Endothelial cell of umbilical vein (primary cell): ENCODE results near the gene MMD. TPM values are rescaled to one million over a fixed set of nuclear protein-coding genes. Genes with fewer than 3 reads are reported as not detected.
A peak's percentile ranks its signal among the peaks of the same experiment; 100 is the strongest.

Experiments used
- BruUV-seq: library from RNA; stranded (reverse); fragments of 400-500 nt; replicated peaks from 2 replicates; lab custom pipeline; 2021; lab: Mats Ljungman, UMichigan
- CTCF ChIA-PET: fragments of 300-600, 350-600 bp; sonication (Branson Sonifier 250); formaldehyde crosslinking; loops from one replicate; lab custom pipeline; 2021; ENCODE audit warnings: antibody characterized with exemption, inconsistent platforms; lab: Charles Lee
- POLR2A ChIA-PET: fragments of 300-600, 350-600 bp; sonication (Branson Sonifier 250); formaldehyde crosslinking; loops from one replicate; lab custom pipeline; 2021; ENCODE audit warnings: antibody characterized with exemption, inconsistent platforms; lab: Charles Lee
- DNase-seq: peaks from one replicate; pipeline ENCODE4 v3.0.0-alpha.2; 2011; ENCODE audit warnings: low read depth, low spot score
- FAIRE-seq: peaks from 2 replicates; lab custom pipeline; 2011; peaks lifted over from hg19 to GRCh38; lab: Jason Lieb, UNC
- H2AFZ ChIP-seq: 2 replicates; pipeline ENCODE4 v1.6.0; 2012; ENCODE audit warnings: low read depth, low read length, control low read depth, inconsistent platforms
- H3K27ac ChIP-seq: 2 replicates; pipeline ENCODE4 v1.5.1; 2011; ENCODE audit warnings: low read depth, mild to moderate bottlenecking, control low read depth, low read length, moderate library complexity; ENCODE audit not compliant: insufficient read depth
- H3K27me3 ChIP-seq, 2 experiments: 2 replicates each; pipeline versions ENCODE4 v1.6.0 to v1.6.1; 2011; ENCODE audit warnings: low read length in 2 of 2, mixed read lengths in 1 of 2; ENCODE audit not compliant: control insufficient read depth in 2 of 2, insufficient read depth in 2 of 2
- H3K36me3 ChIP-seq, 2 experiments: 2 replicates in 1 of 2; 3 replicates in 1 of 2; pipeline ENCODE4 v1.5.1; 2011; ENCODE audit warnings: low read length in 2 of 2, mild to moderate bottlenecking in 1 of 2, moderate library complexity in 1 of 2; ENCODE audit not compliant: control insufficient read depth in 2 of 2, insufficient read depth in 2 of 2; ENCODE audit errors: extremely low read depth in 1 of 2
- H3K4me1 ChIP-seq: 3 replicates; pipeline ENCODE4 v1.5.1; 2011; ENCODE audit warnings: mild to moderate bottlenecking, low read length; ENCODE audit not compliant: control insufficient read depth, insufficient read depth; ENCODE audit errors: extremely low read depth
- H3K4me2 ChIP-seq: 2 replicates; pipeline ENCODE4 v1.6.1; 2011; ENCODE audit warnings: low read length, control low read depth, mixed read lengths; ENCODE audit not compliant: insufficient read depth
- H3K4me3 ChIP-seq, 3 experiments: fragments of 200-600 bp in 1 of 3; sonication (generic), shearing (Covaris generic) in 1 of 3; replicated peaks in 1 of 3; 2 replicates each; pipeline ENCODE4 v1.5.1; 2011 to 2016; ENCODE audit warnings: control low read depth in 3 of 3, low read length in 3 of 3, mild to moderate bottlenecking in 2 of 3, inconsistent platforms in 1 of 3, low read depth in 1 of 3, moderate library complexity in 1 of 3; ENCODE audit not compliant: insufficient read depth in 1 of 3
- H3K79me2 ChIP-seq: 2 replicates; pipeline ENCODE4 v1.6.0; 2012; ENCODE audit warnings: low read length, inconsistent platforms; ENCODE audit not compliant: control insufficient read depth, insufficient read depth
- H3K9ac ChIP-seq: replicated peaks from 2 replicates; pipeline ENCODE3; 2011; ENCODE audit warnings: low read length, control low read depth; ENCODE audit not compliant: insufficient read depth; ENCODE audit errors: extremely low read depth
- H3K9me1 ChIP-seq: replicated peaks from 3 replicates; pipeline ENCODE4 v1.6.0; 2011; ENCODE audit warnings: mild to moderate bottlenecking, low read length; ENCODE audit not compliant: control insufficient read depth, insufficient read depth; ENCODE audit errors: extremely low read depth
- H3K9me3 ChIP-seq: replicated peaks from 2 replicates; pipeline ENCODE4 v1.5.1; 2012; ENCODE audit warnings: low read length, inconsistent platforms; ENCODE audit not compliant: control insufficient read depth, insufficient read depth
- H4K20me1 ChIP-seq: replicated peaks from 2 replicates; pipeline ENCODE3; 2011; ENCODE audit warnings: mild to moderate bottlenecking, low read length; ENCODE audit not compliant: control insufficient read depth, insufficient read depth; ENCODE audit errors: extremely low read depth
- CTCF ChIP-seq, 2 donors: IDR thresholded peaks; 1 replicate in 1 of 2; 2 replicates in 1 of 2; pipeline ENCODE4 v1.5.1; 2011; ENCODE audit warnings: low read length in 2 of 2, mild to moderate bottlenecking in 2 of 2, moderate library complexity in 2 of 2, control low read depth in 1 of 2, inconsistent platforms in 1 of 2, low read depth in 1 of 2; ENCODE audit not compliant: insufficient read depth in 1 of 2; ENCODE audit errors: extremely low read depth in 1 of 2
- EZH2 ChIP-seq: IDR thresholded peaks from 2 replicates; pipeline ENCODE4 v1.6.1; 2012; ENCODE audit warnings: borderline replicate concordance, low read depth, mild to moderate bottlenecking, moderate library complexity, low read length, inconsistent platforms; ENCODE audit not compliant: severe bottlenecking
- FOS ChIP-seq: IDR thresholded peaks from 2 replicates; pipeline ENCODE4 v1.6.1; 2011; ENCODE audit warnings: mild to moderate bottlenecking, low read length, moderate library complexity, borderline replicate concordance; ENCODE audit not compliant: insufficient read depth
- GATA2 ChIP-seq: IDR thresholded peaks from 2 replicates; pipeline ENCODE4 v1.7.0; 2011; ENCODE audit warnings: low read depth, mild to moderate bottlenecking, moderate library complexity, mixed read lengths, low read length; ENCODE audit not compliant: insufficient read length, insufficient read depth
- JUN ChIP-seq: IDR thresholded peaks from 2 replicates; pipeline ENCODE4 v1.6.1; 2011; ENCODE audit warnings: borderline replicate concordance, low read depth; ENCODE audit not compliant: insufficient read length, insufficient read depth
- MYC ChIP-seq: IDR thresholded peaks from one replicate; pipeline ENCODE4 v1.6.1; 2011; ENCODE audit warnings: mild to moderate bottlenecking, low read depth, low read length
- POLR2A ChIP-seq: IDR thresholded peaks from 2 replicates; pipeline ENCODE4 v1.6.1; 2012; ENCODE audit warnings: low read depth, mild to moderate bottlenecking, control low read depth, low read length
- POLR2AphosphoS5 ChIP-seq: IDR thresholded peaks from 2 replicates; pipeline ENCODE4 v1.6.1; 2012; ENCODE audit warnings: low read depth, mild to moderate bottlenecking, control low read depth, low read length, moderate library complexity; ENCODE audit not compliant: insufficient read depth
- dilution Hi-C: fragments of 300-500 bp; cut with MboI; formaldehyde crosslinking; loops from one replicate; pipeline ENCODE4 v1.15.0; 2019; ENCODE audit warnings: low sequenced_read_pairs; ENCODE audit not compliant: extremely low pct_ligation_motif_present
- intact Hi-C: fragments of 100-400 bp; cut with micrococcal nuclease; formaldehyde crosslinking; loops from one replicate; pipeline ENCODE4 v1.10.0; 2022
- polyA plus RNA-seq, 4 experiments: library from polyadenylated mRNA; depleted of rRNA in 3 of 4; stranded (reverse) in 3 of 4; unstranded in 1 of 4; fragments of >200 nt; gene quantifications; 2 replicates each; pipeline versions ENCODE4 v1.2.1 to v1.2.3, GENCODE V29; 2011 to 2012; ENCODE audit warnings: missing spikeins in 1 of 4
- total RNA-seq: library from RNA; stranded (reverse); gene quantifications from 2 replicates; pipeline ENCODE4 v1.2.3, GENCODE V29; 2021

Gene MMD
- total and polyA plus RNA-seq, 2 donors (not counting 3 experiments of a cell fraction or from before 2014, with no cell fraction given): 5.6 to 9.3 TPM

- H3K4me2 ChIP-seq: no peak overlapping the region
- no peak overlapping the region for H3K27ac ChIP-seq
- H3K36me3 ChIP-seq: no peaks in the 10 kb centered on the region
- ChIA-PET CTCF (no interaction called here), POLR2A (no interaction called here)
- no peak for TF ChIP-seq EZH2
- TF ChIP-seq GATA2: no peak
- TF ChIP-seq FOS: peak; percentile 57
- H3K4me1 ChIP-seq: no peaks in the 10 kb centered on the region
- dilution Hi-C loops: no loop called here
- H3K9me1 ChIP-seq: no peaks in the 10 kb centered on the region
- no peak overlapping the region for H2AFZ ChIP-seq
- intact Hi-C loops: no loop called here
- H3K79me2 ChIP-seq: no peaks in the 10 kb centered on the region
- no peaks in the 10 kb centered on the region for H4K20me1 ChIP-seq
- H3K9ac ChIP-seq: no peak overlapping the region
- BruUV-seq: no TSS peak
- no peaks in the 10 kb centered on the region for H3K27me3 ChIP-seq
- no peaks in the 10 kb centered on the region for H3K9me3 ChIP-seq
- no peak overlapping the region for H3K4me3 ChIP-seq
- FAIRE-seq: peak; percentile 55
- DNase-seq: peak; percentile 16
These were observed 37.3 kb upstream of the MMD start for GRCh38 chr17:55458978-55459377.

- Histone ChIP-seq H3K4me2 (no peak overlapping the region), H3K27me3 (no peaks in the 10 kb centered on the region), H4K20me1 (no peaks in the 10 kb centered on the region), H3K9me1 (no peaks in the 10 kb centered on the region), H3K9ac (no peak overlapping the region), H3K9me3 (no peaks in the 10 kb centered on the region), H3K4me1 (no peaks in the 10 kb centered on the region), H2AFZ (no peak overlapping the region), H3K4me3 (no peak overlapping the region), H3K27ac (no peak overlapping the region), H3K36me3 (no peaks in the 10 kb centered on the region), H3K79me2 (no peaks in the 10 kb centered on the region)
- POLR2A ChIA-PET: no interaction called here
- FAIRE-seq (no peak), DNase-seq (no peak)
- intact Hi-C loops: no loop called here
- no TSS peak for BruUV-seq
- CTCF ChIA-PET: interaction anchor here (1.0 to 1.1 kb wide), 2 partner anchors 33 to 54 kb away, joined by 3 read pairs; no protein-coding TSS in a partner anchor
- dilution Hi-C loops: no loop called here
- TF ChIP-seq EZH2: no peak
- no peak for TF ChIP-seq GATA2
- no peak for TF ChIP-seq MYC
- TF ChIP-seq JUN: no peak
- no peak for TF ChIP-seq CTCF (IDR thresholded peaks at IDR 0.05; ENCODE audit: extremely low read depth in 1 of 2, insufficient read depth in 1 of 2, low read depth in 1 of 2, low read length in 2 of 2)
- no peak for TF ChIP-seq POLR2A
- TF ChIP-seq POLR2AphosphoS5: no peak
These were observed 36.8 kb upstream of the MMD start for GRCh38 chr17:55458287-55458900.
